Upper lobe of left lung (tissue), 6 donors: ENCODE results near the gene LCMT1. TPM values are rescaled to one million over a fixed set of nuclear protein-coding genes. Genes with fewer than 3 reads are reported as not detected.

ENCODE experiments used
- ATAC-seq, 2 donors: fragments of 200-7000 bp; cut with Tn5 transposase; one replicate each; pipeline ENCODE4 v1.9.1; 2022; ENCODE audit warnings: mild to moderate bottlenecking in 2 of 2, moderate library complexity in 2 of 2; ENCODE audit not compliant: low FRiP score in 2 of 2
- DNase-seq, 2 donors: peaks; one replicate each; pipeline ENCODE4 v3.0.0-alpha.2; 2019 to 2020
- H3K27ac ChIP-seq, 4 donors: fragments of 200-600 bp; sonication (generic); one replicate each; pipeline ENCODE4 v1.5.1; 2016 to 2019
- H3K27me3 ChIP-seq, 4 donors: fragments of 200-600 bp; sonication (generic); one replicate each; pipeline ENCODE4 v1.5.1; 2017 to 2019
- H3K36me3 ChIP-seq, 4 donors: fragments of 200-600 bp; sonication (generic); one replicate each; pipeline ENCODE4 v1.5.1; 2016 to 2019
- H3K4me1 ChIP-seq, 4 donors: fragments of 200-600 bp; sonication (generic); one replicate each; pipeline ENCODE4 v1.5.1; 2018 to 2019
- H3K4me3 ChIP-seq, 4 donors: fragments of 200-600 bp; sonication (generic); one replicate each; pipeline ENCODE4 v1.5.1; 2017 to 2019; ENCODE audit warnings: mild to moderate bottlenecking in 2 of 4, moderate library complexity in 1 of 4
- H3K9me3 ChIP-seq, 4 donors: fragments of 200-600 bp; sonication (generic); one replicate each; pipeline ENCODE4 v1.5.1; 2018 to 2019
- EP300 ChIP-seq, 4 donors: sonication (generic); formaldehyde crosslinking; IDR thresholded peaks; one replicate each; pipeline ENCODE4 v1.5.1; 2017; ENCODE audit warnings: antibody characterized with exemption in 4 of 4, control low read depth in 2 of 4
- POLR2A ChIP-seq, 4 donors: fragments of 450-650 bp; IDR thresholded peaks; one replicate each; pipeline ENCODE4 v1.5.1; 2016 to 2017; ENCODE audit warnings: antibody characterized with exemption in 4 of 4, mild to moderate bottlenecking in 2 of 4
- POLR2AphosphoS5 ChIP-seq, 2 donors: sonication (generic); formaldehyde crosslinking; IDR thresholded peaks; one replicate each; pipeline ENCODE4 v1.5.1; 2017; ENCODE audit warnings: antibody characterized with exemption in 2 of 2
- WGBS, 2 donors: methylation state at CpG; one replicate each; pipeline ENCODE4 v1.1.5; 2017 to 2018; 5-methylcytosine and 5-hydroxymethylcytosine counted together
- total RNA-seq, 6 donors: library from RNA; depleted of rRNA in 4 of 6; stranded (reverse); fragments of >200 nt in 4 of 6; gene quantifications; one replicate each; pipeline versions ENCODE4 v1.1.0 to v1.2.1, GENCODE V29; 2016 to 2021
- TF ChIP-seq, protein P1 (sequence below), 6 experiments: fragments of 450-650 bp in 4 of 6; fragments of 200-600 bp in 2 of 6; sonication (generic) in 2 of 6; IDR thresholded peaks; one replicate each; pipeline ENCODE4 v1.5.1; 2016 to 2019; ENCODE audit warnings: antibody characterized with exemption in 6 of 6
- donor health status: DM: no; HTN: no; CAD: no; lungs with moderate emphysema.
- donor health status: DM: no; HTN: yes; CAD: no; lungs with severe emphysema.

LCMT1 gene
- total RNA-seq, 6 donors from 2014 or later: 20.8 to 37.8 (median 31.7) TPM

DNA sequence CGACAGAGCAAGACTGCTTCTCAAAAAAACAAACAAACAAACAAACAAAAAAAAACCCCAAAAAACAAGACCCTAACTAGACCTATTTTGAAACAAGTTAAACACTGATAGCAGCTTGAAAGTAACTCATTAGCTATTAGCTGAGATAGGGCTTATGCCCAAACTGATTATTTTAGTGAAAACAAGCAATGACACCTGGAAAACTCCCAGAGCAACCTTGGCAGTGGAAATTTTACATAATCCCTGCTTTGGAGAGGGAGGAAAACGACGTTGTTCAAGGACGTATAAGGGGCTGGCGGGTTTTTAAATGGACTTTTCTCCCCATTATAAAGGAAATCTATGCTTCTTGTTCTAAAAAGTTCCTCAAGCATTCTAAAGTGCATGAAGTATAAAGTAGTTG is 59.8 kb downstream of the LCMT1 start:
- TF ChIP-seq, protein P1, sequence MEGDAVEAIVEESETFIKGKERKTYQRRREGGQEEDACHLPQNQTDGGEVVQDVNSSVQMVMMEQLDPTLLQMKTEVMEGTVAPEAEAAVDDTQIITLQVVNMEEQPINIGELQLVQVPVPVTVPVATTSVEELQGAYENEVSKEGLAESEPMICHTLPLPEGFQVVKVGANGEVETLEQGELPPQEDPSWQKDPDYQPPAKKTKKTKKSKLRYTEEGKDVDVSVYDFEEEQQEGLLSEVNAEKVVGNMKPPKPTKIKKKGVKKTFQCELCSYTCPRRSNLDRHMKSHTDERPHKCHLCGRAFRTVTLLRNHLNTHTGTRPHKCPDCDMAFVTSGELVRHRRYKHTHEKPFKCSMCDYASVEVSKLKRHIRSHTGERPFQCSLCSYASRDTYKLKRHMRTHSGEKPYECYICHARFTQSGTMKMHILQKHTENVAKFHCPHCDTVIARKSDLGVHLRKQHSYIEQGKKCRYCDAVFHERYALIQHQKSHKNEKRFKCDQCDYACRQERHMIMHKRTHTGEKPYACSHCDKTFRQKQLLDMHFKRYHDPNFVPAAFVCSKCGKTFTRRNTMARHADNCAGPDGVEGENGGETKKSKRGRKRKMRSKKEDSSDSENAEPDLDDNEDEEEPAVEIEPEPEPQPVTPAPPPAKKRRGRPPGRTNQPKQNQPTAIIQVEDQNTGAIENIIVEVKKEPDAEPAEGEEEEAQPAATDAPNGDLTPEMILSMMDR (IDR thresholded peaks at IDR 0.05): no peak
- TF ChIP-seq EP300 (IDR thresholded peaks at IDR 0.05) (no peak), POLR2AphosphoS5 (IDR thresholded peaks at IDR 0.05) (no peak), POLR2A (IDR thresholded peaks at IDR 0.05) (no peak)
- H3K27ac ChIP-seq: no peak overlapping the region
- H3K36me3 ChIP-seq: peaks cover 35 to 98% (median 55%) of the 10 kb centered on the region in 4 donors
- 84 to 91% methylated on average over 5 of the region's 5 CpGs for WGBS, 2 donors
- ATAC-seq: no peak
- H3K4me3 ChIP-seq: no peak overlapping the region
- H3K4me1 ChIP-seq: no peaks in the 10 kb centered on the region
- no peak for DNase-seq
- no peaks in the 10 kb centered on the region for H3K27me3 ChIP-seq
- no peaks in the 10 kb centered on the region for H3K9me3 ChIP-seq

DNA sequence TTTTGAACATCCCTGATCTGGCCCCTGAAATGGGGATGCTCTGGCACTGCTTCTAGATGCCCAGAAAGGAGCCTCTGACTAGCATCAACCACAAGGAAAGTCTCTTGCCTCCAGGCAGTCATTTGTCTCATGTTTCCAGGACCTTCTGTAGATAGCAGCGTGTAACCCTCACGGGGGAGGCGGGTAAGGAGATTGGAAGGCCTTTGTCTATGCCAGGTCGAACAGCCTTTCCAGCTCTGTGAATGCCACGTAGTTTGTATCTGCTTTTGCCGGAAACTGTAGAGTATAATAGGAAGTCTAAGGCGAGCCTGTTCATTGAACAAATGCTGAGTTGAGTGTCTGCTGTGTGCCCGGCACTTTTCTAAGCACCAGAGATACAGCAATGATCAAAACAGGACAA is 61.3 kb downstream of the LCMT1 start:
- 93 to 94% methylated on average over 8 of the region's 8 CpGs for WGBS, 2 donors
- no peak for ATAC-seq
- peaks cover 23 to 86% (median 47%) of the 10 kb centered on the region in 4 donors for H3K36me3 ChIP-seq

DNA sequence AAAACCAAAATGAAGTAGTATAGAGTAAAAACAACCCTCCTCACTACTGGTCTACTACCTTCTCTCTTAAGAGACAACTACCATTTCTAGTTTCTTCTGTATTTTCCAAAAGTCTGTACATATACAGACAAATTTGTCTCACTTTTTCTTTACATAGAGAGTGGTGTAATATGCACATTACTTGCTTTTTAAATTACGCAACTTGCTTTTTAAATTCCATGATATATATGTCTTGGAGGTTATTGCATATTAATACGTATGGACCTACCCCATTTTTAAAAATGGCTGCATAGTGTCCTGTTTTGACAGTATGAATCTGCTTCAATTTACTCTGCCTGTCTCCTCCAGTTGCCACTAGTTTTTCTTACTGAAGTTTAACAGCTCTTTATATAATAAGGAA is 62.7 kb downstream of the LCMT1 start:
- 85 to 92% methylated on average over 2 of the region's 2 CpGs for WGBS, 2 donors
- no peak for ATAC-seq
- TF ChIP-seq, protein P1 (IDR thresholded peaks at IDR 0.05): no peak
- TF ChIP-seq POLR2AphosphoS5 (IDR thresholded peaks at IDR 0.05): no peak
- TF ChIP-seq EP300 (IDR thresholded peaks at IDR 0.05): no peak
- TF ChIP-seq POLR2A (IDR thresholded peaks at IDR 0.05): no peak
- H3K27ac ChIP-seq: no peak overlapping the region
- H3K4me3 ChIP-seq: no peak overlapping the region
- H3K27me3 ChIP-seq: no peaks in the 10 kb centered on the region
- no peak for DNase-seq
- H3K4me1 ChIP-seq: no peaks in the 10 kb centered on the region
- peaks cover 10 to 84% (median 47%) of the 10 kb centered on the region in 4 donors for H3K36me3 ChIP-seq
- no peaks in the 10 kb centered on the region for H3K9me3 ChIP-seq

More for the DNA sequence above, 61.3 kb downstream of the LCMT1 start:
- no peak for DNase-seq
- Histone ChIP-seq H3K27me3 (no peaks in the 10 kb centered on the region), H3K4me1 (no peaks in the 10 kb centered on the region), H3K27ac (no peak overlapping the region), H3K4me3 (no peak overlapping the region), H3K9me3 (no peaks in the 10 kb centered on the region)
- TF ChIP-seq POLR2AphosphoS5 (IDR thresholded peaks at IDR 0.05) (no peak), EP300 (IDR thresholded peaks at IDR 0.05) (no peak), POLR2A (IDR thresholded peaks at IDR 0.05) (no peak)
- TF ChIP-seq, protein P1 (IDR thresholded peaks at IDR 0.05): no peak

DNA sequence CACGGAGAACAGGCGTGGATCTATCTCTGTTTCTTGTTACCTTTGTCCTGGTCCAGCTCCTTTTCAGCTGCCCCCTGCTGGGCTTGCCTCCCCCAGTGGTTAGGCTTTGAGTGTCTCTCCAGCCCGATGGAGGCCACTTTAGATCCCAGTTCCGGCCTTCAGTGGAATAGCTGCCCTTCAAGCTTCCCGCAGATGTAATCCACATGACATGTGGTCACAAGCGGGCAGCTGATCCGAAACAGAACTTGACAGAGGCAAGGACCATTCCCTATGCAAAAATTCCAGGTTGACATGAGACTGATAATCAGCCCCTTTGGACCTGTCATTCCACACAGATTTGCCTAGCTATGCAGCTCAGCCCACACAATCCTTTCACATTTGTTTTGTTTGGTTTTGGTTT is 64.6 kb downstream of the LCMT1 start:
- no peaks in the 10 kb centered on the region for H3K4me1 ChIP-seq
- DNase-seq (no peak), ATAC-seq (peak in 1 of 2 donors; percentile 31)
- no peak overlapping the region for H3K4me3 ChIP-seq
- TF ChIP-seq POLR2A (IDR thresholded peaks at IDR 0.05) (no peak), EP300 (IDR thresholded peaks at IDR 0.05) (no peak), POLR2AphosphoS5 (IDR thresholded peaks at IDR 0.05) (no peak)
- TF ChIP-seq, protein P1 (IDR thresholded peaks at IDR 0.05): no peak
- no peak overlapping the region for H3K27ac ChIP-seq
- peaks cover 3 to 66% (median 29%) of the 10 kb centered on the region in 4 donors for H3K36me3 ChIP-seq
- WGBS, 2 donors: 91 to 95% methylated on average over 7 of the region's 7 CpGs
- no peaks in the 10 kb centered on the region for H3K9me3 ChIP-seq
- H3K27me3 ChIP-seq: no peaks in the 10 kb centered on the region

DNA sequence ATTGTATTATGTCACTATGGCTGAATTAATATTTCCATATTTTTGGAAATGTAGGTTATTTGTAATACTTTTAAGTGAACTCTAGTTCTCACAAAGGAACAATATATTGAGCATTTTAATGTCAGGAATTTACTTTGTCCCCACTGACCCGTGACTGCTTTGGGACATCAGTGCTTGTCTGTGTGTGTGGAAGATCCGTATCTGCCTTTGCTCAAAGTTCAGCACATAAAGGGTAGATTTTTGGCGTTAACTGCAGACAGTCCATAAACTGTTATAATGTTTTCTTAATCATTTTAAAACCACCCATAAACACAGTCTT is 65.9 kb downstream of the LCMT1 start:
- Histone ChIP-seq H3K9me3 (no peaks in the 10 kb centered on the region), H3K4me3 (no peak overlapping the region), H3K27me3 (no peaks in the 10 kb centered on the region), H3K36me3 (peaks cover 3 to 54% (median 20%) of the 10 kb centered on the region in 4 donors), H3K4me1 (no peaks in the 10 kb centered on the region), H3K27ac (no peak overlapping the region)
- ATAC-seq: no peak
- TF ChIP-seq POLR2A (IDR thresholded peaks at IDR 0.05) (no peak), POLR2AphosphoS5 (IDR thresholded peaks at IDR 0.05) (no peak)
- TF ChIP-seq, protein P1 (IDR thresholded peaks at IDR 0.05): no peak
- no peak for DNase-seq
- 75 to 80% methylated on average over 3 of the region's 3 CpGs for WGBS, 2 donors
